TTC549 (cell line): Measurements from ENCODE around the gene ZNF800.

ENCODE experiments used
- FAIRE-seq: peaks from 2 replicates; lab custom pipeline; 2012; peaks lifted over from hg19 to GRCh38; lab: Jason Lieb, UNC

Gene ZNF800

GRCh38 chr7:127390186-127390816, 2.2 kb downstream of the ZNF800 start:
- no peak for FAIRE-seq

DNA sequence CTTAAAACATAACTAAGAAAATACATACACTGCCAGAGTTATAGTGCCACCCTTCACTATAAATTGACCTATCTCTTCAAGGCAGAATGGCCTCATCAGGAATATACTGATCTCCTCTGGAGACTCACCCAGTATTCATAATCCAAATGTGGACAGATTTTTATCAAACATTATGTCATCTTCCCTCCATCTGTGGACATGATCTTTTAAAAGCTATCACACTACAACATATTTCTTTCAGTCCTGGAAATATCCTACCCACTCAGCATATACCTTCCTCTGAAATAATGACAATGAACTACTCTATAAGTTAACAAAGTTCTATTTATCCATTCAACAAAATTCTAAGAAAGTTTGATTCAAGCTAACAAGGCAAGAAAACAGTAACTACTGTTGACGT, 3.2 kb downstream of the ZNF800 start:
- no peak for FAIRE-seq

DNA sequence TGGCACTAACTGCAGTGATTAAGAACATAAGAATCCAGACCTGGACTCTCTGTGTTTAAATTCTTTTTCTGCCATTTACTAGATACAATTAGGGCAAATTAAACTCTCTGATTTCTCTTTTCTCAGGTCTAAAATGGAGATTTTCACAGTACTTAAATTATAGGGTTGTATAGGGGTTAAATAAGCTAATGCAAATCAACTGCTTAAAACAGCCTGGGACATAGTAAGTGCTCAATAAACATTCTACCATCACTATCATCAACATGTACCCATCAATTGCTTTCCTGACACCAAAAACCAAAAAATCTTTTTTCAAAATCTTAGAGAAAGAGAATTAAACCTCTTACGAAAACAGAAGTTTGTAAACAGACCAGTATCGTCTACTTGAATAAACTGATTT, 4.5 kb downstream of the ZNF800 start:
- FAIRE-seq, result no peak

GRCh38 chr7:127383123-127383835, 9.2 kb downstream of the ZNF800 start:
- FAIRE-seq, result no peak

- no peak for FAIRE-seq
Observed at GRCh38 chr7:127382301-127383085, 10.0 kb downstream of the ZNF800 start.

DNA sequence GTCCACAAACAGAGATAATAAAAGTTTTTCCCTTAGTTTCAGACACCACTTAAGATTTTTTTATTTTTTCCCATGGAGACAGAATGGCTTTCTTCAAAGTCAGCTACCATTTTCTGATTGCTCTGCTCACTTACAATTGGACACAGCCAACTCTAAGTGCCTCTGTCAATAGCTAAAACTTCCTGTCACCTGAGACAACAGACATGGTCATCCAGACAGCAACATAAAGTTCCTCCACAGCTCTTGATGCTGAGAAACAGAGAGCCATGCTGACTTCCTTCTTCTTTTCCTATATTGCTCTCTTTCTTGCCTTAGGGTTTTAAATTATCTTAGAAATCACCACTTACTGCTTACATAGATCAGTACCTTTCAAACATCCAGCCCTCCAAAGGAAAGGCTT, 12.0 kb downstream of the ZNF800 start:
- FAIRE-seq, result no peak

DNA sequence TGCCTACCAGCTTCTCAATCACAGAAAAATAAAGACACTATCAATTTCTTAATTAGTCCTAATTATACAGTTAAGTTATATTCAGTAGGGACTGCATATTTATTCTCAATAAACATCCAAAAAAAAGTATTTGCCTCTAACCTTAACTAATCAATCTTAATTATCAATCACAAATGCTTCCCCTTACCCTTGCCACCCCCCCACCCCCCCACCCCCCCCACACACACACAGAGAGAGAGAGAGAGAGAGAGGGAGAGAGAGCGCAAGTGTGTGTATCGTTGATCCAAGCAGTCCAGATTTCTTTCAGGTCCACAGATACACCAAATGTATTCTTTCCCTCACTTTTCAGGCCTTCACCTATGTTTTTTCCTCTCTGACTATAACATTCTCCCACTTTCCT, 12.9 kb downstream of the ZNF800 start:
- no peak for FAIRE-seq

DNA sequence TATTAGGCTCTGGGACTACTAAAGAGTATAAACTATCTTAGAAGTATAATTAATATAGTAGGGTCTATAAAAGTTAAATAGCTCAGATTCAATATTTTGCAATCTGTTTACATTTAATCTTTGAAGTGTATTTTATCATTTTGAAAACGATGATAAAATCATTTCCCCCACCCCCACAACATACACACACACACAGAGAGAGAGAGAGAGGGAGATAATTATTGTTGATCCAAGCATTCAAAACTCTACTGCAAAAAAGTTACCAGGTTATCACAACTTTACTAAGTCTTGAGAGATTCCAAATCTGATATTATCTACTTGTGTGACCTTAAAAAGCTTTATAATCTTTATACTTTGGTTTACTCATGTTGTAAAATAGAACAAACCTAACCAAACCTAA, 14.0 kb downstream of the ZNF800 start:
- no peak for FAIRE-seq

DNA sequence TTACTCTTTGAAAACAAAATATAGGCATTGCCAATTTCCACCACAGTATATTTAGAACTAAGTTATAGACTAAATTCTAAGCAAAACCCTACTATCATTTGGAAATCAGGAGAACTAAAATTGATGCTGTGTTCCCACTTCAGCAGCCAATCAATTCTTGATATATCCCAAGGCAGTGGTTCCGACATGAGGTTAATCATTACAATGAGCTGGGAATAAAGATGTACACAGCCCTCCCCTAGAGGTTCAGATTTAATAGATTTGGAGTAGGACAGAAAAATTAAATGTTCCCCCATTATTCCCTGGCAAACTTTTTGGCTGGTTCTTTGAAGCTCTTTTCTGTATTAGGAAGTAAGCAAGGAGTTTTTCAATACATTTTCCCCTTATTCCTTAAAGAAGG, 15.1 kb downstream of the ZNF800 start:
- FAIRE-seq, result no peak

- FAIRE-seq, result no peak
Observed at GRCh38 chr7:127375631-127376030, 16.9 kb downstream of the ZNF800 start.

- no peak for FAIRE-seq
Observed at GRCh38 chr7:127367679-127368078, 24.8 kb downstream of the ZNF800 start.

GRCh38 chr7:127366680-127367079, 25.8 kb downstream of the ZNF800 start:
- no peak for FAIRE-seq

GRCh38 chr7:127365957-127366315, 26.6 kb downstream of the ZNF800 start:
- no peak for FAIRE-seq

DNA sequence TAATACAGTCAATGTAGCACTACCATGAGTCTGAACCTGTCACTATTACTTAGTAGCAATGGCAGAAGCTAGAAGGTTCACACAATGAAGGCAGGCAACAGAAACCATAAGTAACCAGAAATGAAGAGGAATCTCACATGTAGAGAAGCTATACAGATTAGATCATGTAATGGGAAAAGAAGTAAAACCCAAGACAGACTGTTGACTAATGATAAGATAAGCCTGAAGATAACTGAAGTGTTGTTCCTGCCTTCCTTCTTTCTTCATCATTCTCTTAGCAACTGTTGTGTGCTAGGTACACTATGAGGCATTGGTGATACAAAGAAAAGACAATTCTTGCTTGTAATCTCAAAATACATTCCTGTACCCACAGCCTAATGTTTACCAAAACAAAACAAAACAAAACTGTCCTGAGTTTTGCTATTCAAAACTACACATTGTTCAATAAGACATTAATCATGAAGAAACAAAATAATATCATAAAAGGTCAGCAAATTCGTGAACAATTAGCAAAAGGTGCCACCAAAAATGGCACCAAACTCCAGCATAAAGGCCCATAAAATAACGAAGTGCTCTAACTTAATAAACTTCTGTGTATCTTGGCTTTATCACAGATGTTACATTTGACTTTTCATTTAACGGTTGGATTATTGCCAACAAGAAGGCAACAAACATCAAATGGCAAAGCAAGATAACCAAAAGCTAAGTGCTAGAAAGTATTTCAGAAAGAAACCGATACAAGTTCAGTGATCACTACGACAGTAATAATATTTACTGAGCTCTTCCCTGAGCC, 27.1 kb downstream of the ZNF800 start:
- no peak for FAIRE-seq

GRCh38 chr7:127362364-127363027, 30.0 kb downstream of the ZNF800 start:
- FAIRE-seq, result no peak

DNA sequence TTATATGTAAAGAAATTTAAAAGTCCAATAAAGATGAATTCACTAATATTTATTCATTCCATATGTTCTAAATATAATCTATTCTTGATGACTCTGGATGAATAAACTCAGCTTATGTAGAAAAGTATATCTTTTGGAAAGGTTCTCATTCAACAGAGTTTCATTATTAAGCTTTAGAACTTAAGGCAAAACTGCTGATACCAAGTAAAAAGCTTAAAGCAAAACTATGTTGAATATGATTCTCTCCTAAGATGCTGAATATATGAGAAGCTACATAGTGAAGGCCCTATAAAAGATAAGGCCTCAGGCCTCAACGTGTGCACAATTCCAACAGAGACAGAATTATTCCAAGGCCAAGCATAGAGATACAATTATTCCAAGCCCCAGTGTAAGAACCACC, 30.8 kb downstream of the ZNF800 start:
- no peak for FAIRE-seq

DNA sequence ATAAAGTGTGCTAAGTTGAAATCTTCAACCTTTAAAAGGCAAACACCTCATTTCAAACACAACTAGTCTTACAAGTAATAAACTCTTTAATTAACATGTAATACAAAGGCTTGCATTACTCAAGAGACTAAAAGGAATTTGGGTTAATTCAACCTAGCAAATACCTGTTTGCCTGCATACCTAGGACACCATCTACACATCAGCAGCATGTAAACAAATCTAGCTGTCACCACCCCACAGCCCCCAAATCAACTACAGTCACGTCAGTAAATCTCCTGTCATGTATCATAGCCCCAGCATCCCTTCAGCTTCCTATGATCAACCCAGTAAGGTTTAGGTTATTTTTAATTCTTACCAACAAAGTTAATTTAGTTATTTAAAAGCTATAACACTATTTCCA, 33.5 kb downstream of the ZNF800 start:
- no peak for FAIRE-seq

- no peak for FAIRE-seq
Observed at GRCh38 chr7:127353897-127354296, 38.6 kb downstream of the ZNF800 start.

GRCh38 chr7:127350586-127350985, 41.9 kb downstream of the ZNF800 start:
- FAIRE-seq, result no peak

GRCh38 chr7:127349881-127350280, 42.6 kb downstream of the ZNF800 start:
- no peak for FAIRE-seq

DNA sequence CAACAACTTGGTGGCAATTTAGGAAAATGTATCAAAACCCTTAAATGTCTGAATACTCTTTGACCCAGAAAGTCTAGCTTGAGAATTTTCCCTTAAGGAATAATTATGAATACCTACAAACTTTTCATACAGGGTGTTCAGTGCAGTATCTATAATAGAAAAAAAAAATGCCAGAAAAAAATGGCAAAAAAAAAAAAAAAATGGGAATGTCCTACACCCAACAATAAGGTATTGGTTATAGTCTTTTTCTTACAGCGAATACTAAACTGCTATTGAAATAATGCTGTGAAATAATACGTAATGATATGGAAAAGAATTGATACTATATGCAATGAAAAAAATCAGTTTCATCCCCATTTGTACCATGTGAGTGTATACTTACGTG, 44.3 kb downstream of the ZNF800 start:
- FAIRE-seq, result no peak

GRCh38 chr7:127347567-127348246, 44.8 kb downstream of the ZNF800 start:
- FAIRE-seq, result no peak
